OCI-LY1 (cell line): ENCODE data around the gene TMEM178B.

Experiments
- H2AFZ ChIP-seq: fragments of 200-600 bp; sonication (generic), shearing (Covaris generic); 2 replicates; pipeline ENCODE4 v1.6.0; 2014; ENCODE audit warnings: antibody characterized with exemption, mild to moderate bottlenecking, low read length
- H3F3A ChIP-seq: fragments of 200-600 bp; sonication (generic), shearing (Covaris generic); 2 replicates; pipeline ENCODE4 v1.6.0; 2014; ENCODE audit warnings: mild to moderate bottlenecking, antibody characterized with exemption, low read length, moderate library complexity; ENCODE audit not compliant: insufficient read depth
- H3K27ac ChIP-seq: fragments of 200-600 bp; sonication (generic); 2 replicates; pipeline ENCODE4 v1.5.1; 2014; ENCODE audit warnings: low read length, mixed run types, mild to moderate bottlenecking, low read depth; ENCODE audit not compliant: poor library complexity, severe bottlenecking
- H3K27me3 ChIP-seq: fragments of 200-600 bp; sonication (generic); 2 replicates; pipeline ENCODE4 v1.6.0; 2014; ENCODE audit warnings: antibody characterized with exemption, mild to moderate bottlenecking, low read length, moderate library complexity; ENCODE audit not compliant: insufficient read depth
- H3K36me3 ChIP-seq: fragments of 200-600 bp; sonication (generic); 2 replicates; pipeline ENCODE4 v1.6.1; 2014; ENCODE audit warnings: mild to moderate bottlenecking, antibody characterized with exemption, low read length, moderate library complexity, mixed read lengths; ENCODE audit not compliant: insufficient read depth
- H3K4me1 ChIP-seq: fragments of 200-600 bp; sonication (generic); 2 replicates; pipeline ENCODE4 v1.5.1; 2014; ENCODE audit warnings: mild to moderate bottlenecking, low read length, moderate library complexity; ENCODE audit not compliant: insufficient read depth, severe bottlenecking
- H3K4me2 ChIP-seq: fragments of 200-600 bp; sonication (generic), shearing (Covaris generic); 2 replicates; pipeline ENCODE4 v1.6.1; 2014; ENCODE audit warnings: low read length
- H3K4me3 ChIP-seq: fragments of 200-600 bp; sonication (generic); 2 replicates; pipeline ENCODE4 v1.5.1; 2014; ENCODE audit warnings: low read length, low read depth, mild to moderate bottlenecking, mixed read lengths; ENCODE audit not compliant: poor library complexity, severe bottlenecking
- H3K79me2 ChIP-seq: fragments of 200-600 bp; shearing (Covaris generic); 2 replicates; pipeline ENCODE4 v1.6.1; 2016; ENCODE audit warnings: mixed run types, low read length, mixed read lengths; ENCODE audit not compliant: insufficient read depth
- H3K9ac ChIP-seq: fragments of 200-600 bp; sonication (generic), shearing (Covaris generic); 2 replicates; pipeline ENCODE4 v1.6.1; 2014; ENCODE audit warnings: mild to moderate bottlenecking, low read length, mixed read lengths
- H3K9me2 ChIP-seq: fragments of 200-600 bp; sonication (generic), shearing (Covaris generic); 2 replicates; pipeline ENCODE4 v1.6.1; 2014; ENCODE audit warnings: low read depth, mild to moderate bottlenecking, low read length, mixed read lengths
- H3K9me3 ChIP-seq: fragments of 200-600 bp; shearing (Covaris generic); 2 replicates; pipeline ENCODE4 v1.6.1; 2014; ENCODE audit warnings: low read length, mixed read lengths
- H4K20me1 ChIP-seq: fragments of 200-600 bp; sonication (generic), shearing (Covaris generic); 2 replicates; pipeline ENCODE4 v1.6.0; 2016; ENCODE audit warnings: mild to moderate bottlenecking, low read length; ENCODE audit not compliant: insufficient read depth
- EZH2 ChIP-seq: fragments of 200-600 bp; sonication (generic), shearing (Covaris generic); IDR thresholded peaks from 2 replicates; pipeline ENCODE4 v1.8.0; 2017; ENCODE audit warnings: borderline replicate concordance, mixed run types, mild to moderate bottlenecking, antibody characterized with exemption, low read length, moderate library complexity, mixed read lengths
- TF ChIP-seq, protein P1 (sequence below): fragments of 200-600 bp; sonication (generic), shearing (Covaris generic); IDR thresholded peaks from 2 replicates; pipeline ENCODE4 v1.5.1; 2017; ENCODE audit warnings: mild to moderate bottlenecking, antibody characterized with exemption, low read length, moderate library complexity, mixed read lengths

TMEM178B gene

DNA sequence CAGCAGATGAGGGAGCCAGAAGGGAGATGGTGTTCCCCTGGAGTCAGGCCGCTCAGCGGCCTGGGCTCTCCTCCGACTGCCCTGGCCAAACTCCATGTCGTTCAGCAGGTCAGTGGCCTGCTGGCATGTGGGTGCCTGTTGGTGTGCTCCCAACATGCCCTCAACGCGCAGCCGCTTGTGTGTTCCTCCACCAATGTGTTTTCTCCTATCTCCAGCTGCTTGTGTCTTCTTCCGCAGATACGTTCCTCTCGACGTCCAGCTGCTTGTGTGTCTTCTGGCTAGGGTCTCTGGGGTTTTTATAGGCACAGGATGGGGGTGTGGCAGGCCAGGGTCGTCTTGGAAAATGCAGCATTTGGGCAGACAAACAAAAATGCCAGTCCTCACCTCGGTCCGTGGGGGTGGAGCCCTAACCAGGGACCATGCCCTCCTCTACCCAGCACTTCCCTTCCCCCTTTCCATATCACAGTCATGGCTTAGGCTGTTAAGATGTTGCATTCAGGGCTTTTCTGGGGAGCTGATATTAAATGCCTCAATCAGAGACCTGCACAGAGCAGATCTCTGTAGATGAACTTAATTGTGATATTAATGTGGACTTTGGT is 111.6 kb downstream of the TMEM178B start:
- Histone ChIP-seq H4K20me1 (no peaks in the 10 kb centered on the region), H3K36me3 (no peaks in the 10 kb centered on the region), H3K4me3 (no peak overlapping the region), H3K27ac (no peak overlapping the region), H3K4me2 (no peak overlapping the region), H2AFZ (no peak overlapping the region), H3K9me2 (no peaks in the 10 kb centered on the region), H3F3A (no peaks in the 10 kb centered on the region), H3K9me3 (no peaks in the 10 kb centered on the region), H3K9ac (no peak overlapping the region), H3K27me3 (no peaks in the 10 kb centered on the region), H3K4me1 (no peaks in the 10 kb centered on the region), H3K79me2 (no peaks in the 10 kb centered on the region)
- no peak for TF ChIP-seq EZH2
- TF ChIP-seq, protein P1, sequence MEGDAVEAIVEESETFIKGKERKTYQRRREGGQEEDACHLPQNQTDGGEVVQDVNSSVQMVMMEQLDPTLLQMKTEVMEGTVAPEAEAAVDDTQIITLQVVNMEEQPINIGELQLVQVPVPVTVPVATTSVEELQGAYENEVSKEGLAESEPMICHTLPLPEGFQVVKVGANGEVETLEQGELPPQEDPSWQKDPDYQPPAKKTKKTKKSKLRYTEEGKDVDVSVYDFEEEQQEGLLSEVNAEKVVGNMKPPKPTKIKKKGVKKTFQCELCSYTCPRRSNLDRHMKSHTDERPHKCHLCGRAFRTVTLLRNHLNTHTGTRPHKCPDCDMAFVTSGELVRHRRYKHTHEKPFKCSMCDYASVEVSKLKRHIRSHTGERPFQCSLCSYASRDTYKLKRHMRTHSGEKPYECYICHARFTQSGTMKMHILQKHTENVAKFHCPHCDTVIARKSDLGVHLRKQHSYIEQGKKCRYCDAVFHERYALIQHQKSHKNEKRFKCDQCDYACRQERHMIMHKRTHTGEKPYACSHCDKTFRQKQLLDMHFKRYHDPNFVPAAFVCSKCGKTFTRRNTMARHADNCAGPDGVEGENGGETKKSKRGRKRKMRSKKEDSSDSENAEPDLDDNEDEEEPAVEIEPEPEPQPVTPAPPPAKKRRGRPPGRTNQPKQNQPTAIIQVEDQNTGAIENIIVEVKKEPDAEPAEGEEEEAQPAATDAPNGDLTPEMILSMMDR, result no peak

DNA sequence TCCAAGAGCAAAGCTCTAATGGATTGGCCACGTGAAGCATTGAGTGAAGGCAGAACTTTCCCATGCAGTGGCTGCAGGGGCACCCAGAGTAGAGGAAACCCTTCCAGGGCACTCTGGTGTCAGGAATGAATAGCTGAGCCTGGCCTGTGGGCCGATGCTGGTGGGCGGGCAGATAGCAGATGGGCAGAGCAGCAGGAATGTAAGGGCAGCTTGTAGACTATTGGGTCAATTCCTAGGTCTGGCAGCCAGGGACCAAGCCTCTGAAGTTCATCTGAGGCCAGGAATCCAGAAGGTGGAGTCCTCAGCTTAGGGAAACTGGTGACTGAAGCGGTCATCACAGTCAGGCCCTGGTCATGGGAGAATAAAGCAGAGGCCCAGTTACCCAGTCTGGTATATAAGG is 115.4 kb downstream of the TMEM178B start:
- Histone ChIP-seq H3K9me3 (no peaks in the 10 kb centered on the region), H3K9me2 (no peaks in the 10 kb centered on the region), H3K27ac (no peak overlapping the region), H2AFZ (no peak overlapping the region), H4K20me1 (no peaks in the 10 kb centered on the region), H3F3A (no peaks in the 10 kb centered on the region), H3K9ac (no peak overlapping the region), H3K79me2 (no peaks in the 10 kb centered on the region), H3K36me3 (no peaks in the 10 kb centered on the region), H3K4me3 (no peak overlapping the region), H3K27me3 (no peaks in the 10 kb centered on the region), H3K4me1 (no peaks in the 10 kb centered on the region), H3K4me2 (no peak overlapping the region)
- no peak for TF ChIP-seq EZH2

DNA sequence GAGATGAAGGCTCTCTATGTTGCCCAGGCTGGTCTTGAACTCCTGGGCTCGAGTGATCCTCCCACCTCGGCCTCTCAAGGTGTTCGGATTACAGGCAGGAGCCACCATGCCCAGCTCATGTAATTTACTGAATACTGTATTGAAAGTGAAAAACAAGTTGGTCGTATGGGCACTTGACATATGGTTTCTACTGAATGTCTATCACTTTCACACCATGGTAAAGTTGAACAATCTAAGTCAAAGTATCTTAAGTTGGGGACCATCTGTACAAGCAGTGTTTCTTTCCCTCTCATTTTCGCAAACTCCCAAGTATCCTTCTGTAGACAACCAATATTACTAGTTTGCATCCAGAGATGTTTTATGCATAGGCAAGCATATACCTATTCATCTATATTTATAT is 116.6 kb downstream of the TMEM178B start:
- Histone ChIP-seq H3K9ac (no peak overlapping the region), H3K4me2 (no peak overlapping the region), H3K79me2 (no peaks in the 10 kb centered on the region), H2AFZ (no peak overlapping the region), H3K4me3 (no peak overlapping the region), H4K20me1 (no peaks in the 10 kb centered on the region), H3K9me2 (no peaks in the 10 kb centered on the region), H3K27ac (no peak overlapping the region), H3K4me1 (no peaks in the 10 kb centered on the region), H3K27me3 (no peaks in the 10 kb centered on the region), H3K9me3 (no peaks in the 10 kb centered on the region), H3K36me3 (no peaks in the 10 kb centered on the region), H3F3A (no peaks in the 10 kb centered on the region)
- TF ChIP-seq, protein P1, result no peak
- no peak for TF ChIP-seq EZH2

DNA sequence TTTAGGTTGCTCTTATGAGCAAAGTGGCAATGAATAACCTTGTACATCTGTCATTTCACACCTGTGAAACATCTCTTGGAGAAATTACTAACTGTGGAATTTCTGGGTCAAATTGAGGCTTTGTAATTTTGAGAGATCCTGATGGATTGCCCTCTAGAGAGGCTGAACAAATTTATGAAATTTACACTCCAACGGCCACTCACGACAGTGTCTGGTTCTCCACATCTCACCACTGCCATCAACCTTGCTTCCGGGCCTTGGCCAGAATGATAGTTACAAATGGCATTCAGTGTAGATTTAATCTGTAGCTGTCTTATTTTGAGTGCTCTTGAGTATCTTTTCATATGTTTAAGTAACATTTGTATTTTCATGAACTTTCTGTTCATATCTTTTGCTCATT is 117.4 kb downstream of the TMEM178B start:
- H3K36me3 ChIP-seq, result no peaks in the 10 kb centered on the region
- H3K4me1 ChIP-seq, result no peaks in the 10 kb centered on the region
- no peak overlapping the region for H3K4me2 ChIP-seq
- H3K4me3 ChIP-seq, result no peak overlapping the region
- TF ChIP-seq, protein P1, result no peak
- TF ChIP-seq EZH2, result no peak
- no peaks in the 10 kb centered on the region for H3K79me2 ChIP-seq
- no peak overlapping the region for H3K9ac ChIP-seq
- H2AFZ ChIP-seq, result no peak overlapping the region
- no peaks in the 10 kb centered on the region for H3K9me3 ChIP-seq
- no peaks in the 10 kb centered on the region for H3K9me2 ChIP-seq
- no peaks in the 10 kb centered on the region for H3K27me3 ChIP-seq
- no peaks in the 10 kb centered on the region for H3F3A ChIP-seq
- H3K27ac ChIP-seq, result no peak overlapping the region
- no peaks in the 10 kb centered on the region for H4K20me1 ChIP-seq
